AG09309 (cell line): ENCODE results near the gene MROH2A.

ENCODE experiments used
- DNase-seq: peaks from one replicate; pipeline ENCODE4 v3.0.0-alpha.2; 2010; ENCODE audit warnings: low read depth
- H3K4me3 ChIP-seq: 2 replicates; pipeline ENCODE4 v1.5.1; 2011; ENCODE audit warnings: mild to moderate bottlenecking, low read depth, low read length, moderate library complexity; ENCODE audit not compliant: control insufficient read depth
- TF ChIP-seq, protein P1 (sequence below): IDR thresholded peaks from 2 replicates; pipeline ENCODE4 v1.5.1; 2011; ENCODE audit warnings: mild to moderate bottlenecking, low read depth, low read length, inconsistent platforms; ENCODE audit not compliant: insufficient read depth, control insufficient read depth; ENCODE audit errors: missing control alignments

The MROH2A gene

DNA sequence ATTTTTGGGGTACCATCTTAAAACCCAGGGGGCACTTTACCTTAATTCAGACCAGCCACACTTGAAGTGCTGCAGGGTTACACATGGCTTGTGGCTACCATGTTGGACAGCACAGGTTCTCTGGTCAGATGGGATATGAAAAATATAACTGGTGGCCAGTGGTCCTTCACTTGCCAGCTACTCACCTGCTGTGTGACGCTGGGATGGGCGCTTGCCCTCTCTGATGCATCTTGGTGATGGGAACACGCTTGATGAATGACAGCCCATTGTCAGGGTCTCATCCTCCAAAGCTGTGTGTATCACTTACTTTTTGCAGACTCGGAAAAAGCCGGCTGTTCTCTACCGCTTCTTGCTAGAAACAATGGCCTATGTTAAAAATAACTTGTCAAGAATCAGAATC lies 53.7 kb downstream of the MROH2A start:
- TF ChIP-seq, protein P1, sequence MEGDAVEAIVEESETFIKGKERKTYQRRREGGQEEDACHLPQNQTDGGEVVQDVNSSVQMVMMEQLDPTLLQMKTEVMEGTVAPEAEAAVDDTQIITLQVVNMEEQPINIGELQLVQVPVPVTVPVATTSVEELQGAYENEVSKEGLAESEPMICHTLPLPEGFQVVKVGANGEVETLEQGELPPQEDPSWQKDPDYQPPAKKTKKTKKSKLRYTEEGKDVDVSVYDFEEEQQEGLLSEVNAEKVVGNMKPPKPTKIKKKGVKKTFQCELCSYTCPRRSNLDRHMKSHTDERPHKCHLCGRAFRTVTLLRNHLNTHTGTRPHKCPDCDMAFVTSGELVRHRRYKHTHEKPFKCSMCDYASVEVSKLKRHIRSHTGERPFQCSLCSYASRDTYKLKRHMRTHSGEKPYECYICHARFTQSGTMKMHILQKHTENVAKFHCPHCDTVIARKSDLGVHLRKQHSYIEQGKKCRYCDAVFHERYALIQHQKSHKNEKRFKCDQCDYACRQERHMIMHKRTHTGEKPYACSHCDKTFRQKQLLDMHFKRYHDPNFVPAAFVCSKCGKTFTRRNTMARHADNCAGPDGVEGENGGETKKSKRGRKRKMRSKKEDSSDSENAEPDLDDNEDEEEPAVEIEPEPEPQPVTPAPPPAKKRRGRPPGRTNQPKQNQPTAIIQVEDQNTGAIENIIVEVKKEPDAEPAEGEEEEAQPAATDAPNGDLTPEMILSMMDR: no peak
- H3K4me3 ChIP-seq: no peak overlapping the region
- no peak for DNase-seq

DNA sequence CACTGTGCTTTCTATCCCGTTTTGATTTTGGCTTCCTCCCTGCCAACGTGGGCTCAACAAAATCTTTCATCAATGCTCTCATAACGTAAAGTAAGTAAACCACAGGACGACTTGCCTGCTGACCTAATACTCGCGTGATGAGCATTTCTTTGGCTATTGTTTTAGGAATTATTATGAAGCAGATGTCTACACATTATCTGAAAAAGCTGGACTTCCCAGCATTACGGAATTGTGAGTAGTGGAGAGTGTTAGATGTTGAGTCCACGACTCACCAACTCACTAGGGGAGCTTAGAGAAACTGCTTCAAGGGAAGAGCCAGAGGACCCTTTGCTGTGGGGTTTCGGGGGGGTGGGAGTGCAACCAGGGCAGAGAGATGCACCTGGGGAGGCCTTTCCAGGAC lies 54.3 kb downstream of the MROH2A start:
- DNase-seq: peak; percentile 17
- H3K4me3 ChIP-seq: no peak overlapping the region
- TF ChIP-seq, protein P1: no peak

DNA sequence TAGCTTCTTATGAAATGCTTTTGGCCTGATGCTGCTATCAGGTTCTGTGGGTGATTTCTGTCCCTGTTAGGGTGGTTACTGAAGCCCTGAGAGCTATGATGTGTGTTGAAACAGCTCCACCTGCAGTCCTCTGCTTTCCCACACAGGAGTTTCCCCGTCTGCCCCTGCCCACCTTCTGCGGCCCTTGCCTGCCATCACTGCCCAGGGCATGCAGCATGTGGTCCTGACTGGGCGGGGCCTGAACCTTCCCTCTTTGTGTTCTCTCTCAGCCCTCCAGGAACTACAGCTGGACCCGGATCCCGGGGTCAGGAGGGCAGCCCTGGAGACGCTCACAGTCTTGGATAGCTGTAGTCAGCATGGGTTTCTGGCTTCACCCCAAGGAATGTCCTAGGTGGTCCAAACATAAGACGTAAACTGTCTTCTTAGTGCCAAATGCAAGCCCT lies 54.8 kb downstream of the MROH2A start:
- no peak overlapping the region for H3K4me3 ChIP-seq
- TF ChIP-seq, protein P1: peak; percentile 65
- peak; percentile 48 for DNase-seq

DNA sequence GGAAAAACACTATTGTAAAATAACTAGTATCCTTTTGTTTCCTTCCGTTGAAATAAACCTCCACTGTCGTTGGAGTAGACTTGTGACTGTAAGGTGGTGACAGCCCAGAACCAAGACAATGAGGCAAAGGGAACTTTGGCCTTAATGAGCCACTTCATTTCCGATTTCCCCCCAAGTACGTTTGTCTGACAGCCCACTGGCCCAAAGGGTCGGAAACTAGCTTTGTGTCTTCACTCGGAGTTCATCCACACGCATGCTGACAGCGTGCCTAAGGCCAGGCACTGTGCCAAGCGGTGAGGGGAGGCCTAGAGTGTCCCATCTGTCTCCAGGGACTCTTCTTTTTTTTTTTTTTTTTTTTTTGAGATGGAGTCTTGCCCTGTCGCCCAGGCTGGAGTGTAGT lies 55.2 kb downstream of the MROH2A start:
- TF ChIP-seq, protein P1: no peak
- no peak for DNase-seq
- H3K4me3 ChIP-seq: no peak overlapping the region

DNA sequence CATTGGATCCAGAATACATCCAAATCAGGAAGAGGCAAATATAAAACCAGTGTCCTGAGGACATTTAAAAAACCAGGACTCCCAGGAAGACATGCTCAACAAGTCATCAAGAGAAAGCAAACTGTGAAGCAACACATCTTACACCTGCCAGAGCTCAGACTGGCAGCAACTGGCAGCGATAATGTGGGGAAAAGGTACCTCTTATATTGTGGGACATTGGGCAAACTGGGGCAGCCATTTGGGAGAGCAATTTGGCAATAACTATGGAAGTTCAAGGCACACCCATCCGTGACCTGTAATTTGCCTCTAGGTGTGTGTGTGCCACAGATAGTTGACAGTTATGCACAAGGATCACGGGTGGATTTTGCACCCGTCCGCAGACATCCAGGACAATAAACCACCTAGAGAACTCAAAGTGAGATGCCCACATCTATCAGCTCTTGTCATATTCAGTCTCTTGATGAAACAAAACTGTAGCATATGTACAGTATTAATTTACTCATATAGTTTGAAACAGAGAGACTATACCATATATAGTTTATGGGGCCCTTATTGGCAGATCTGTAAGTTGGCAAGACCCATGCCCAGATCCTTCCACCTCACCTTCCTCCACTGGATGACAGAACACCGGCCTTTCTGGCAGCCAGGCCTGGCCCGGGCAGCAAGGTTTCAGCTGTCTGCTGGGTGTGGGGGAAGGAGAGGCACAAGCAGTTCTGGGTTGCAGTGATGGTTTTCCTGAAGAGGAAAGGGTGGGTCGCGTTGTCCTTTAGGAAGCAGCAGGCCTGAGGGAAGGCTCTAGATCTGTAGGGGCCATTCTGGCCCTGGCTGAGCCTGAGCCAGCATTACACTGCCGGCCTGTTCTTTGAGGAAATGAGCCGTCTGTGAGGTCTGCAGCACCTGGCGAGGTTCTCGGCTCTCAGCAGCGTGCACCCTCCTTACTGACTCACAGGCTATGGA lies 57.4 kb downstream of the MROH2A start:
- no peak for DNase-seq
- TF ChIP-seq, protein P1: no peak
- no peak overlapping the region for H3K4me3 ChIP-seq

DNA sequence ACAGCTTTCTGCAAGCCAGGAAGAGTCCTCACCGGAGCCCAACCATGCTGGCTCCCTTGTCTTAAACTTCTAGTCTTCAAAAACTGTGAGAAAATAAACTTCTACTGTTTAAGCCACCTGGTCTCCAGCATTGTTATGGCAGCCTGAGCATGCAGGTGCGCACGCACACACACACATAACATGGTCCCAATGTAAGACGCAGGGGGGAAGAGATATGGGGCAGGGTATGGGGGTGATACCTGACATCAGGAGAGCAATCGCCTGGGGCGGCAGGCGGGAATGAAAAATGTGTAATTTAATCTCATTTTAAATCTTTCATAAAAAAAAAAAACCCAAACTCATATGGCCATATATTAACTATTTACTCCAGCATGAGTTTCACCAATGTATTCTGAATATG lies 58.2 kb downstream of the MROH2A start:
- no peak for DNase-seq
- TF ChIP-seq, protein P1: no peak
- no peak overlapping the region for H3K4me3 ChIP-seq
